HepG2 (cell line): ENCODE results near the gene AGK. TPM values are rescaled to one million over a fixed set of nuclear protein-coding genes. Genes with fewer than 3 reads are reported as not detected.

ENCODE experiments used
- ATAC-seq: fragments of 200-7000 bp; cut with Tn5 transposase; 3 replicates; pipeline ENCODE4 v1.9.1; 2020; ENCODE audit warnings: mild to moderate bottlenecking, moderate library complexity
- BruUV-seq: library from RNA; stranded (reverse); fragments of 400-500 nt; replicated peaks from 2 replicates; lab custom pipeline; 2021; lab: Mats Ljungman, UMichigan
- CTCF ChIA-PET: fragments of 300-600 bp; formaldehyde crosslinking; extraction: SDS; loops from one replicate; lab custom pipeline; 2021; ENCODE audit warnings: low total read pairs, inconsistent platforms, low intra/inter-chr PET ratio; lab: Yijun Ruan, JAX
- POLR2A ChIA-PET: fragments of 350-600 bp; sonication (Branson Sonifier 250); formaldehyde crosslinking; loops from one replicate; lab custom pipeline; 2020; ENCODE audit warnings: antibody characterized with exemption, inconsistent platforms; lab: Yijun Ruan, JAX
- DNase-seq: peaks from one replicate; pipeline ENCODE4 v3.0.0-alpha.2; 2015; ENCODE audit warnings: low spot score
- FAIRE-seq: peaks from 3 replicates; lab custom pipeline; 2011; peaks lifted over from hg19 to GRCh38; lab: Jason Lieb, UNC
- H2AFZ ChIP-seq: one replicate; pipeline ENCODE4 v1.6.1; 2011; ENCODE audit warnings: low read length, inconsistent platforms
- H3K27ac ChIP-seq: fragments of 300-600 bp; 3 replicates; pipeline ENCODE4 v1.8.0; 2011; ENCODE audit warnings: mixed run types, mild to moderate bottlenecking, mixed read lengths, low read length, inconsistent platforms; ENCODE audit not compliant: insufficient read depth; ENCODE audit errors: extremely low read length
- H3K27me3 ChIP-seq, 2 experiments: fragments of 200-600 bp in 1 of 2; 2 replicates in 1 of 2; 3 replicates in 1 of 2; pipeline versions ENCODE4 v1.6.0 to v1.8.0; 2011; ENCODE audit warnings: low read length in 2 of 2, mild to moderate bottlenecking in 2 of 2, moderate library complexity in 2 of 2, inconsistent platforms in 1 of 2; ENCODE audit not compliant: insufficient read depth in 2 of 2, control insufficient read depth in 1 of 2
- H3K36me3 ChIP-seq, 2 experiments: fragments of 200-600 bp in 1 of 2; replicated peaks in 1 of 2; 2 replicates in 1 of 2; 3 replicates in 1 of 2; pipeline versions ENCODE4 v1.5.1 to v1.8.0; 2011; ENCODE audit warnings: low read length in 2 of 2, inconsistent platforms in 1 of 2; ENCODE audit not compliant: insufficient read depth in 2 of 2, control insufficient read depth in 1 of 2
- H3K4me1 ChIP-seq: 2 replicates; pipeline ENCODE4 v1.5.1; 2012; ENCODE audit warnings: low read length, inconsistent platforms; ENCODE audit not compliant: insufficient read depth
- H3K4me2 ChIP-seq: 2 replicates; pipeline ENCODE4 v1.6.0; 2011; ENCODE audit warnings: low read depth, low read length, inconsistent platforms
- H3K4me3 ChIP-seq, 3 experiments: fragments of 200-600 bp in 1 of 3; sonication (generic), shearing (Covaris generic) in 1 of 3; replicated peaks in 1 of 3; 2 replicates each; pipeline ENCODE4 v1.5.1; 2011 to 2016; ENCODE audit warnings: low read length in 3 of 3, inconsistent platforms in 2 of 3, low read depth in 2 of 3, mild to moderate bottlenecking in 2 of 3, control low read depth in 1 of 3, mixed read lengths in 1 of 3; ENCODE audit not compliant: insufficient read depth in 1 of 3
- H3K79me2 ChIP-seq: one replicate; pipeline ENCODE4 v1.6.1; 2011; ENCODE audit warnings: low read length, inconsistent platforms; ENCODE audit not compliant: insufficient read depth
- H3K9ac ChIP-seq: 2 replicates; pipeline ENCODE4 v1.6.0; 2011; ENCODE audit warnings: mild to moderate bottlenecking, low read depth, low read length, inconsistent platforms; ENCODE audit not compliant: insufficient read depth
- H3K9me3 ChIP-seq: 2 replicates; pipeline ENCODE4 v1.5.1; 2012; ENCODE audit warnings: mild to moderate bottlenecking, low read length
- H4K20me1 ChIP-seq: 2 replicates; pipeline ENCODE4 v1.6.0; 2011; ENCODE audit warnings: inconsistent platforms, mild to moderate bottlenecking, low read length, moderate library complexity; ENCODE audit not compliant: insufficient read depth
- ARNT ChIP-seq: fragments of 450-650 bp; IDR thresholded peaks from 2 replicates; pipeline ENCODE4 v1.6.1; 2017
- HDAC6 ChIP-seq: fragments of 200-600 bp; sonication (generic); IDR thresholded peaks from 2 replicates; pipeline ENCODE4 v1.7.0; 2017; ENCODE audit warnings: mild to moderate bottlenecking, antibody characterized with exemption, low read length, low read depth
- KDM4B ChIP-seq: sonication (generic); formaldehyde crosslinking; IDR thresholded peaks from 2 replicates; pipeline ENCODE4 v1.4.0; 2020; ENCODE audit warnings: missing genetic modification reagents
- KLF6 ChIP-seq: IDR thresholded peaks from 2 replicates; pipeline ENCODE4 v1.8.0; 2016; ENCODE audit warnings: missing biosample characterization, missing genetic modification reagents
- KMT2B ChIP-seq: IDR thresholded peaks from 2 replicates; pipeline ENCODE4 v1.6.1; 2016; ENCODE audit warnings: missing genetic modification reagents, missing compliant biosample characterization
- ZBTB10 ChIP-seq: sonication (generic); formaldehyde crosslinking; IDR thresholded peaks from 2 replicates; pipeline ENCODE4 v1.4.0; 2020; ENCODE audit warnings: missing genetic modification reagents, borderline replicate concordance
- ZNF260 ChIP-seq: sonication (generic); formaldehyde crosslinking; IDR thresholded peaks from 2 replicates; pipeline ENCODE4 v1.4.0; 2020; ENCODE audit warnings: missing genetic modification reagents, low read depth, mild to moderate bottlenecking, borderline replicate concordance
- ZNF670 ChIP-seq: sonication (generic); formaldehyde crosslinking; IDR thresholded peaks from 2 replicates; pipeline ENCODE4 v1.8.0; 2022; ENCODE audit warnings: mild to moderate bottlenecking, missing genetic modification reagents, borderline replicate concordance
- in situ Hi-C: cut with HindIII; loops from 2 replicates; pipeline ENCODE4 v1.10.0; 2017; ENCODE audit warnings: low pct_unique_long_range_greater_than_20kb; ENCODE audit not compliant: extremely low pct_ligation_motif_present
- intact Hi-C: fragments of 100-400 bp; cut with micrococcal nuclease; formaldehyde crosslinking; loops from one replicate; pipeline ENCODE4 v1.10.0; 2022; ENCODE audit not compliant: unreplicated experiment
- polyA plus RNA-seq, 8 experiments: library from polyadenylated mRNA; depleted of rRNA in 3 of 8; stranded (reverse) in 7 of 8; unstranded in 1 of 8; fragments of >200 nt; fragmentation: Illumina TruSeq in 4 of 8; extraction: Trizol in 4 of 8; gene quantifications; 2 replicates each; pipeline versions ENCODE4 v1.2.1 to v1.2.3, GENCODE V29; 2011 to 2016; ENCODE audit warnings: low read depth in 4 of 8, missing spikeins in 1 of 8, mixed read lengths in 1 of 8; ENCODE audit not compliant: insufficient read depth in 1 of 8
- total RNA-seq, 5 experiments: library from RNA; depleted of rRNA; stranded (reverse); fragments of >200 nt; fragmentation: Illumina TruSeq; extraction: Trizol; gene quantifications; 2 replicates each; pipeline ENCODE4 v1.2.3, GENCODE V29; 2016; ENCODE audit warnings: low read depth in 1 of 5

Gene AGK
- total and polyA plus RNA-seq, 2 of the 13 experiments (the other 11 are each of a cell fraction or from before 2014, with no cell fraction given) = 23.7 to 30.1 TPM

GRCh38 chr7:141617280-141617679 lies 66.1 kb downstream of the AGK start:
- intact Hi-C loops = no loop called here
- DNase-seq = no peak
- no TSS peak for BruUV-seq

More at GRCh38 chr7:141617280-141617679, 66.1 kb downstream of the AGK start:
- Histone ChIP-seq H3K4me1 (no peaks in the 10 kb centered on the region), H3K27me3 (no peaks in the 10 kb centered on the region), H3K9ac (no peak overlapping the region), H3K27ac (no peak overlapping the region), H4K20me1 (no peaks in the 10 kb centered on the region), H3K4me2 (no peak overlapping the region), H3K79me2 (no peaks in the 10 kb centered on the region), H3K9me3 (no peaks in the 10 kb centered on the region), H3K4me3 (no peak overlapping the region), H3K36me3 (peaks cover 0 to 8% of the 10 kb centered on the region in 2 experiments; a peak in 3 of 5 replicates), H2AFZ (no peak overlapping the region)
- TF ChIP-seq HDAC6 (no peak), ARNT (no peak), ZBTB10 (CRISPR knock-in tag) (no peak), ZNF670 (CRISPR knock-in tag) (no peak), KMT2B (CRISPR knock-in tag) (no peak), KLF6 (CRISPR knock-in tag) (no peak), KDM4B (CRISPR knock-in tag) (no peak), ZNF260 (CRISPR knock-in tag) (no peak)
- in situ Hi-C loops = no loop called here
- no peak for ATAC-seq
- no peak for FAIRE-seq
- ChIA-PET POLR2A (no interaction called here), CTCF (no interaction called here)
